GM12878 (cell line): ENCODE data around the gene POLR1D. TPM values are rescaled to one million over a fixed set of nuclear protein-coding genes. Genes with fewer than 3 reads are reported as not detected.

ENCODE experiments used
- ATAC-seq: fragments of 200-7000 bp; cut with Tn5 transposase; 3 replicates; pipeline ENCODE4 v1.9.1; 2020; ENCODE audit warnings: mild to moderate bottlenecking, moderate library complexity
- BruUV-seq: library from RNA; stranded (reverse); fragments of 400-500 nt; replicated peaks from 2 replicates; lab custom pipeline; 2021; lab: Mats Ljungman, UMichigan
- CTCF ChIA-PET: fragments of 300-600 bp; sonication (Branson Sonifier 250); formaldehyde crosslinking; extraction: SDS; loops from one replicate; lab custom pipeline; 2021; ENCODE audit warnings: inconsistent platforms; lab: Yijun Ruan, JAX
- POLR2A ChIA-PET: fragments of 350-600 bp; formaldehyde crosslinking; extraction: SDS; loops from one replicate; lab custom pipeline; 2021; ENCODE audit warnings: inconsistent platforms; lab: Charles Lee
- RAD21 ChIA-PET: fragments of 300-600 bp; sonication (Branson Sonifier 250); formaldehyde crosslinking; loops from one replicate; lab custom pipeline; 2023; ENCODE audit warnings: antibody characterized with exemption; ENCODE audit not compliant: unreplicated experiment; lab: Charles Lee
- SMC1A ChIA-PET: fragments of 300-600 bp; sonication (Branson Sonifier 250); formaldehyde crosslinking; loops from one replicate; lab custom pipeline; 2023; ENCODE audit not compliant: unreplicated experiment, uncharacterized antibody; lab: Charles Lee
- DNase-seq: peaks from one replicate; pipeline ENCODE4 v3.0.0-alpha.2; 2011; ENCODE audit warnings: low read depth, low spot score
- FAIRE-seq: peaks from 3 replicates; lab custom pipeline; 2011; peaks lifted over from hg19 to GRCh38; lab: Jason Lieb, UNC
- H2AFZ ChIP-seq: 2 replicates; pipeline ENCODE4 v1.6.0; 2011; ENCODE audit warnings: low read depth, low read length, control low read depth; ENCODE audit not compliant: control insufficient read depth
- H3K27ac ChIP-seq: 2 replicates; pipeline ENCODE4 v1.5.1; 2011; ENCODE audit warnings: control low read depth; ENCODE audit not compliant: control insufficient read depth, insufficient read depth
- H3K27me3 ChIP-seq, 2 experiments: replicated peaks in 1 of 2; 2 replicates each; pipeline versions ENCODE4 v1.6.0 to v1.6.1; 2011; ENCODE audit warnings: low read length in 1 of 2; ENCODE audit not compliant: control insufficient read depth in 2 of 2, insufficient read depth in 2 of 2
- H3K36me3 ChIP-seq, 2 experiments: 2 replicates each; pipeline ENCODE4 v1.5.1; 2011; ENCODE audit warnings: low read length in 1 of 2; ENCODE audit not compliant: control insufficient read depth in 2 of 2, insufficient read depth in 2 of 2
- H3K4me1 ChIP-seq: 2 replicates; pipeline ENCODE4 v1.6.1; 2011; ENCODE audit warnings: mild to moderate bottlenecking, low read length, moderate library complexity, mixed read lengths; ENCODE audit not compliant: control insufficient read depth, insufficient read depth
- H3K4me2 ChIP-seq: 2 replicates; pipeline ENCODE4 v1.6.0; 2011; ENCODE audit warnings: control low read depth; ENCODE audit not compliant: control insufficient read depth, insufficient read depth
- H3K4me3 ChIP-seq: fragments of 200-600 bp; sonication (generic); 2 replicates; pipeline ENCODE4 v1.5.1; 2016
- H3K79me2 ChIP-seq: 2 replicates; pipeline ENCODE4 v1.6.0; 2011; ENCODE audit warnings: low read length; ENCODE audit not compliant: control insufficient read depth, insufficient read depth
- H3K9ac ChIP-seq: 2 replicates; pipeline ENCODE4 v1.8.0; 2011; ENCODE audit warnings: low read length, control low read depth, mixed read lengths; ENCODE audit not compliant: control insufficient read depth, insufficient read depth
- H3K9me3 ChIP-seq: replicated peaks from 3 replicates; pipeline ENCODE4 v1.5.1; 2011; ENCODE audit warnings: mild to moderate bottlenecking, low read length; ENCODE audit not compliant: control insufficient read depth, insufficient read depth
- H4K20me1 ChIP-seq: 2 replicates; pipeline ENCODE4 v1.6.0; 2011; ENCODE audit not compliant: control insufficient read depth, insufficient read depth
- ATF7 ChIP-seq: fragments of 450-650 bp; IDR thresholded peaks from 2 replicates; pipeline ENCODE4 v1.6.1; 2016; ENCODE audit warnings: low read depth, mild to moderate bottlenecking
- BCL11A ChIP-seq: IDR thresholded peaks from 2 replicates; pipeline ENCODE4 v1.6.1; 2011; ENCODE audit warnings: low read depth, low read length
- CEBPZ ChIP-seq: fragments of 150-350 bp; IDR thresholded peaks from 2 replicates; pipeline ENCODE4 v1.6.1; 2016; ENCODE audit warnings: low read depth, low read length
- DPF2 ChIP-seq: fragments of 450-650 bp; IDR thresholded peaks from 2 replicates; pipeline ENCODE4 v1.6.1; 2017; ENCODE audit warnings: mild to moderate bottlenecking
- IRF3 ChIP-seq: fragments of 450-650 bp; IDR thresholded peaks from 2 replicates; pipeline ENCODE4 v1.6.1; 2014; ENCODE audit warnings: mild to moderate bottlenecking
- IRF5 ChIP-seq: fragments of 450-650 bp; IDR thresholded peaks from 2 replicates; pipeline ENCODE4 v1.6.1; 2017; ENCODE audit warnings: borderline replicate concordance
- MEF2B ChIP-seq: fragments of 450-650 bp; IDR thresholded peaks from 2 replicates; pipeline ENCODE4 v1.6.1; 2018; ENCODE audit warnings: mild to moderate bottlenecking, moderate library complexity; ENCODE audit not compliant: partially characterized antibody, poor library complexity, severe bottlenecking
- NRF1 ChIP-seq: conservative IDR thresholded peaks from 2 replicates; pipeline ENCODE4 v1.6.1; 2011; ENCODE audit warnings: mild to moderate bottlenecking, low read depth, low read length, improper control_type of control experiment
- POLR2AphosphoS2 ChIP-seq: IDR thresholded peaks from 2 replicates; pipeline ENCODE4 v1.6.1; 2011; ENCODE audit warnings: low read depth, mild to moderate bottlenecking, low read length, improper control_type of control experiment, moderate library complexity
- SMAD1 ChIP-seq: fragments of 450-650 bp; IDR thresholded peaks from 2 replicates; pipeline ENCODE4 v1.6.1; 2018; ENCODE audit warnings: mild to moderate bottlenecking, low read depth; ENCODE audit not compliant: partially characterized antibody
- SMARCA5 ChIP-seq: fragments of 450-650 bp; IDR thresholded peaks from 2 replicates; pipeline ENCODE4 v1.6.1; 2017; ENCODE audit warnings: mild to moderate bottlenecking
- SRF ChIP-seq, 2 experiments: IDR thresholded peaks; 2 replicates each; pipeline ENCODE4 v1.6.1; 2011; ENCODE audit warnings: low read depth in 2 of 2, low read length in 2 of 2, mild to moderate bottlenecking in 1 of 2, moderate library complexity in 1 of 2
- TCF3 ChIP-seq: IDR thresholded peaks from 2 replicates; pipeline ENCODE4 v1.6.1; 2012; ENCODE audit warnings: low read depth, mild to moderate bottlenecking, low read length, borderline replicate concordance; ENCODE audit not compliant: insufficient read depth
- ZNF24 ChIP-seq: fragments of 450-650 bp; IDR thresholded peaks from 2 replicates; pipeline ENCODE4 v1.6.1; 2017; ENCODE audit warnings: antibody characterized with exemption, mild to moderate bottlenecking
- WGBS: methylation state at CpG from one replicate; pipeline ENCODE4 v1.1.6; 2016; ENCODE audit warnings: low lambda C conversion rate; ENCODE audit not compliant: insufficient replicate concordance, insufficient coverage; ENCODE audit errors: missing lambda C conversion rate; 5-methylcytosine and 5-hydroxymethylcytosine counted together
- in situ Hi-C: fragments of 300-500 bp; cut with MboI; formaldehyde crosslinking; loops from 9 replicates; pipeline ENCODE4 v1.14.3; 2018; ENCODE audit warnings: mixed read lengths
- intact Hi-C: fragments of 100-400 bp; cut with micrococcal nuclease; formaldehyde crosslinking; loops from one replicate; pipeline ENCODE4 v1.14.2; 2022; ENCODE audit not compliant: unreplicated experiment
- polyA plus RNA-seq, 11 experiments: library from polyadenylated mRNA; depleted of rRNA in 4 of 11; unstranded in 6 of 11; stranded (reverse) in 5 of 11; fragments of >200 nt; fragmentation: Nextera tagmentation in 4 of 11; fragmentation: Illumina TruSeq in 1 of 11; extraction: Ambion mirVana in 4 of 11; extraction: Trizol in 1 of 11; gene quantifications; 1 replicate in 1 of 11; 2 replicates in 10 of 11; pipeline versions ENCODE4 v1.2.1 to v1.2.3, GENCODE V29; 2011 to 2016; ENCODE audit warnings: inconsistent platforms in 2 of 11, missing spikeins in 2 of 11, low read depth in 1 of 11
- total RNA-seq, 4 experiments: library from RNA; depleted of rRNA in 3 of 4; stranded (reverse); fragments of >200 nt in 3 of 4; fragmentation: Illumina TruSeq in 1 of 4; extraction: Trizol in 1 of 4; gene quantifications; 2 replicates each; pipeline versions ENCODE4 v1.2.1 to v1.2.3, GENCODE V29; 2013 to 2021

The POLR1D gene
- total and polyA plus RNA-seq, 10 of the 15 experiments (the other 5 are each of a cell fraction or from before 2014, with no cell fraction given): 119 to 223 (median 160) TPM

GRCh38 chr13:27663947-27664346, 42.3 kb downstream of the POLR1D start:
- Histone ChIP-seq H3K36me3 (peaks cover 0 to 17% of the 10 kb centered on the region in 2 experiments), H3K4me1 (no peaks in the 10 kb centered on the region), H3K9me3 (no peaks in the 10 kb centered on the region), H2AFZ (no peak overlapping the region), H4K20me1 (no peaks in the 10 kb centered on the region), H3K27ac (no peak overlapping the region), H3K27me3 (no peaks in the 10 kb centered on the region)
- FAIRE-seq (no peak), DNase-seq (no peak)
- TF ChIP-seq CEBPZ: no peak
- TF ChIP-seq ZNF24: no peak
- TF ChIP-seq MEF2B: no peak
- TF ChIP-seq NRF1: no peak
- TF ChIP-seq SRF (IDR thresholded peaks at IDR 0.05; ENCODE audit: low read depth in 2 of 2, low read length in 2 of 2): no peak
- TF ChIP-seq IRF3: no peak
- no peak for TF ChIP-seq ATF7
- TF ChIP-seq DPF2: no peak
- TF ChIP-seq BCL11A: no peak
- no peak for TF ChIP-seq SMARCA5
- no peak for TF ChIP-seq TCF3
- TF ChIP-seq POLR2AphosphoS2: no peak
- no peak for TF ChIP-seq SMAD1
- no peak for TF ChIP-seq IRF5
- TF ChIP-seq, all 136 proteins: peak for 0
- SMC1A ChIA-PET: interaction anchor here (0.6 kb wide), 1 partner anchor 31 kb away, joined by 3 read pairs; no protein-coding TSS in a partner anchor
- no peak for ATAC-seq
- CTCF ChIA-PET: interaction anchor here (1.6 kb wide), 1 partner anchor 163 kb away, joined by 4 read pairs; no protein-coding TSS in a partner anchor
- in situ Hi-C loops: no loop called here
- POLR2A ChIA-PET: interaction anchor here (1.1 kb wide), 1 partner anchor 14 kb away, joined by 3 read pairs; no protein-coding TSS in a partner anchor
- no TSS peak for BruUV-seq
- Histone ChIP-seq H3K9ac (no peak overlapping the region), H3K4me2 (no peak overlapping the region), H3K4me3 (no peak overlapping the region), H3K79me2 (no peaks in the 10 kb centered on the region)
- WGBS: 97% methylated on average over 8 of the region's 8 CpGs
- intact Hi-C loops: no loop called here
- RAD21 ChIA-PET: no interaction called here
